B cell (primary cell): ENCODE results near the gene IFIT2.

Experiments used
- EZH2 ChIP-seq: IDR thresholded peaks from 2 replicates; pipeline ENCODE4 v1.6.1; 2012; ENCODE audit warnings: borderline replicate concordance, low read depth, mild to moderate bottlenecking, moderate library complexity, low read length; ENCODE audit not compliant: insufficient read depth, poor library complexity, severe bottlenecking
- TF ChIP-seq, protein P1 (sequence below): fragments of 200-600 bp; IDR thresholded peaks from one replicate; pipeline ENCODE4 v1.8.0; 2022; ENCODE audit warnings: antibody characterized with exemption, mild to moderate bottlenecking

- TF ChIP-seq, protein P1, sequence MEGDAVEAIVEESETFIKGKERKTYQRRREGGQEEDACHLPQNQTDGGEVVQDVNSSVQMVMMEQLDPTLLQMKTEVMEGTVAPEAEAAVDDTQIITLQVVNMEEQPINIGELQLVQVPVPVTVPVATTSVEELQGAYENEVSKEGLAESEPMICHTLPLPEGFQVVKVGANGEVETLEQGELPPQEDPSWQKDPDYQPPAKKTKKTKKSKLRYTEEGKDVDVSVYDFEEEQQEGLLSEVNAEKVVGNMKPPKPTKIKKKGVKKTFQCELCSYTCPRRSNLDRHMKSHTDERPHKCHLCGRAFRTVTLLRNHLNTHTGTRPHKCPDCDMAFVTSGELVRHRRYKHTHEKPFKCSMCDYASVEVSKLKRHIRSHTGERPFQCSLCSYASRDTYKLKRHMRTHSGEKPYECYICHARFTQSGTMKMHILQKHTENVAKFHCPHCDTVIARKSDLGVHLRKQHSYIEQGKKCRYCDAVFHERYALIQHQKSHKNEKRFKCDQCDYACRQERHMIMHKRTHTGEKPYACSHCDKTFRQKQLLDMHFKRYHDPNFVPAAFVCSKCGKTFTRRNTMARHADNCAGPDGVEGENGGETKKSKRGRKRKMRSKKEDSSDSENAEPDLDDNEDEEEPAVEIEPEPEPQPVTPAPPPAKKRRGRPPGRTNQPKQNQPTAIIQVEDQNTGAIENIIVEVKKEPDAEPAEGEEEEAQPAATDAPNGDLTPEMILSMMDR = no peak
- no peak for TF ChIP-seq EZH2
These were observed 23.8 kb upstream of the IFIT2 start for GRCh38 chr10:89278034-89278535.
